Liver (tissue), 9 donors: ENCODE data around the gene MAPK11. TPM values are rescaled to one million over a fixed set of nuclear protein-coding genes. Genes with fewer than 3 reads are reported as not detected.

ENCODE experiments used
- DNase-seq: peaks from one replicate; pipeline ENCODE4 v3.0.0-alpha.2; 2017; ENCODE audit warnings: low spot score
- H3K27ac ChIP-seq, 2 donors: one replicate each; pipeline ENCODE4 v1.7.0; 2013; ENCODE audit warnings: inconsistent platforms in 2 of 2, low read length in 2 of 2, control low read depth in 1 of 2, low read depth in 1 of 2, mild to moderate bottlenecking in 1 of 2
- H3K27me3 ChIP-seq, 4 donors: one replicate each; pipeline versions ENCODE4 v1.6.1 to v1.7.0; 2013; ENCODE audit warnings: low read length in 3 of 4, inconsistent platforms in 1 of 4, mild to moderate bottlenecking in 1 of 4, moderate library complexity in 1 of 4; ENCODE audit not compliant: control insufficient read depth in 4 of 4, insufficient read depth in 4 of 4
- H3K36me3 ChIP-seq, 4 donors: one replicate each; pipeline versions ENCODE4 v1.6.1 to v1.7.0; 2013; ENCODE audit warnings: low read length in 3 of 4, mild to moderate bottlenecking in 3 of 4, low read depth in 1 of 4, moderate library complexity in 1 of 4; ENCODE audit not compliant: control insufficient read depth in 4 of 4, insufficient read depth in 3 of 4
- H3K4me1 ChIP-seq, 4 donors: one replicate each; pipeline versions ENCODE4 v1.6.1 to v1.7.0; 2013; ENCODE audit warnings: low read length in 3 of 4, mild to moderate bottlenecking in 3 of 4, moderate library complexity in 1 of 4; ENCODE audit not compliant: control insufficient read depth in 4 of 4, insufficient read depth in 4 of 4
- H3K4me3 ChIP-seq, 3 donors: one replicate each; pipeline versions ENCODE4 v1.6.1 to v1.7.0; 2013; ENCODE audit warnings: low read length in 3 of 3, control low read depth in 1 of 3, low read depth in 1 of 3, mild to moderate bottlenecking in 1 of 3
- H3K9ac ChIP-seq, 2 donors: one replicate each; pipeline ENCODE4 v1.7.0; 2013; ENCODE audit warnings: low read length in 2 of 2, mild to moderate bottlenecking in 2 of 2, moderate library complexity in 2 of 2, control low read depth in 1 of 2, low read depth in 1 of 2
- H3K9me3 ChIP-seq, 4 donors: one replicate each; pipeline versions ENCODE4 v1.6.1 to v1.7.0; 2013; ENCODE audit warnings: low read length in 3 of 4; ENCODE audit not compliant: control insufficient read depth in 4 of 4
- ATF3 ChIP-seq: IDR thresholded peaks from 2 replicates; pipeline ENCODE4 v1.6.1; 2016; ENCODE audit warnings: antibody characterized with exemption
- CTCF ChIP-seq: fragments of 150-350 bp; IDR thresholded peaks from 2 replicates; pipeline ENCODE4 v1.5.1; 2017; ENCODE audit warnings: improper control_type of control experiment, low read depth, low read length; ENCODE audit not compliant: missing input control
- GABPA ChIP-seq, 2 donors: IDR thresholded peaks in 1 of 2; conservative IDR thresholded peaks in 1 of 2; 2 replicates each; pipeline ENCODE4 v1.6.1; 2016; ENCODE audit warnings: antibody characterized with exemption in 2 of 2, mild to moderate bottlenecking in 1 of 2, moderate library complexity in 1 of 2
- HNF4A ChIP-seq, 2 donors: conservative IDR thresholded peaks; 2 replicates each; pipeline ENCODE4 v1.6.1; 2016; ENCODE audit warnings: antibody characterized with exemption in 2 of 2, mild to moderate bottlenecking in 2 of 2
- HNF4G ChIP-seq: IDR thresholded peaks from 2 replicates; pipeline ENCODE4 v1.6.1; 2016; ENCODE audit warnings: antibody characterized with exemption
- JUND ChIP-seq, 2 donors: IDR thresholded peaks; 2 replicates each; pipeline ENCODE4 v1.6.1; 2016; ENCODE audit warnings: antibody characterized with exemption in 2 of 2
- MAX ChIP-seq: IDR thresholded peaks from 2 replicates; pipeline ENCODE4 v1.6.1; 2016; ENCODE audit warnings: antibody characterized with exemption
- RAD21 ChIP-seq, 2 donors: IDR thresholded peaks; 2 replicates each; pipeline ENCODE4 v1.6.1; 2016; ENCODE audit warnings: antibody characterized with exemption in 2 of 2, mild to moderate bottlenecking in 2 of 2
- REST ChIP-seq: IDR thresholded peaks from 2 replicates; pipeline ENCODE4 v1.6.1; 2016; ENCODE audit warnings: antibody characterized with exemption, mild to moderate bottlenecking
- RXRA ChIP-seq, 2 donors: IDR thresholded peaks; 2 replicates each; pipeline ENCODE4 v1.6.1; 2017 to 2018; ENCODE audit warnings: antibody characterized with exemption in 2 of 2, mild to moderate bottlenecking in 1 of 2
- TAF1 ChIP-seq: conservative IDR thresholded peaks from 2 replicates; pipeline ENCODE4 v1.6.1; 2016; ENCODE audit warnings: antibody characterized with exemption, mild to moderate bottlenecking
- YY1 ChIP-seq: IDR thresholded peaks from 2 replicates; pipeline ENCODE4 v1.6.1; 2016; ENCODE audit warnings: antibody characterized with exemption, mild to moderate bottlenecking
- WGBS: extraction: QIAGEN DNeasy Blood & Tissue Kit; methylation state at CpG from one replicate; pipeline ENCODE4 v1.1.7; 2013; 5-methylcytosine and 5-hydroxymethylcytosine counted together
- polyA plus RNA-seq, 2 donors: library from polyadenylated mRNA; stranded (reverse) in 1 of 2; unstranded in 1 of 2; fragments of 200-250 nt in 1 of 2; fragments of >200 nt in 1 of 2; fragmentation: Nextera tagmentation in 1 of 2; extraction: Ambion mirVana in 1 of 2; gene quantifications; one replicate each; pipeline versions ENCODE4 v1.2.1 to v1.2.3, GENCODE V29; 2013 to 2015
- total RNA-seq, 2 donors: library from RNA; depleted of rRNA; stranded (reverse); fragments of >200 nt; gene quantifications; one replicate each; pipeline ENCODE4 v1.2.3, GENCODE V29; 2014
- donor health status: healthy.
- donor health status: healthy.
- donor health status: healthy.
- donor health status: healthy.
- donor health status: healthy.

MAPK11 gene
- total and polyA plus RNA-seq, 4 donors, result 0.65 to 2.0 (median 1.0) TPM

- Histone ChIP-seq H3K27ac (peak overlapping the region; percentile 68 to 78), H3K4me3 (peak overlapping the region; percentile 23 to 84 (median 61)), H3K4me1 (peaks cover 53 to 93% (median 78%) of the 10 kb centered on the region in 4 donors), H3K9ac (no peak overlapping the region), H3K27me3 (no peaks in the 10 kb centered on the region), H3K9me3 (no peaks in the 10 kb centered on the region), H3K36me3 (no peaks in the 10 kb centered on the region)
- 11% methylated on average over 59 of the region's 59 CpGs for WGBS
- TF ChIP-seq RXRA (IDR thresholded peaks at IDR 0.05) (peak in 1 of 2 donors; percentile 16), HNF4G (no peak), TAF1 (no peak), CTCF (no peak), JUND (IDR thresholded peaks at IDR 0.05) (no peak), YY1 (no peak), ATF3 (no peak), HNF4A (conservative IDR thresholded peaks at IDR 0.05) (no peak), RAD21 (IDR thresholded peaks at IDR 0.05) (no peak)
- DNase-seq, result peak; percentile 56
Observed at GRCh38 chr22:50298937-50299784, 29.0 kb upstream of the MAPK11 start.

- no peak overlapping the region for H3K9ac ChIP-seq
- no peaks in the 10 kb centered on the region for H3K27me3 ChIP-seq
- peaks cover 52 to 93% (median 76%) of the 10 kb centered on the region in 4 donors for H3K4me1 ChIP-seq
- H3K36me3 ChIP-seq, result no peaks in the 10 kb centered on the region
- no peak for DNase-seq
- peak overlapping the region; percentile 16 to 31 for H3K27ac ChIP-seq
- no peaks in the 10 kb centered on the region for H3K9me3 ChIP-seq
- WGBS, result 54% methylated on average over 4 of the region's 4 CpGs
- peak overlapping the region in 1 of 3 donors; percentile 36 for H3K4me3 ChIP-seq
- TF ChIP-seq MAX (no peak), REST (no peak), JUND (IDR thresholded peaks at IDR 0.05) (no peak), GABPA (IDR thresholded peaks at IDR 0.05 in 1 of 2, conservative IDR thresholded peaks at IDR 0.05 in 1 of 2) (no peak)
Observed at GRCh38 chr22:50298266-50298637, 28.1 kb upstream of the MAPK11 start.
